Activated CD4-positive, alpha-beta T cell treated with anti-CD3 and anti-CD28 coated beads, Interleukin-2, amount 50 U/mL, for 1 hour (primary cell): ENCODE results near the gene TC2N.
"Not testable (repeated sequence)": the region's sequence is repeated elsewhere in the genome, so short reads cannot be mapped to it uniquely, and the experiment has no call there.

ENCODE experiments used
- DNase-seq: peaks from one replicate; pipeline ENCODE4 v3.0.0-alpha.2; 2020

TC2N gene

GRCh38 chr14:91751719-91752118 is 115.6 kb downstream of the TC2N start:
- no peak for DNase-seq

GRCh38 chr14:91750634-91751198 is 116.6 kb downstream of the TC2N start:
- DNase-seq = no peak

DNA sequence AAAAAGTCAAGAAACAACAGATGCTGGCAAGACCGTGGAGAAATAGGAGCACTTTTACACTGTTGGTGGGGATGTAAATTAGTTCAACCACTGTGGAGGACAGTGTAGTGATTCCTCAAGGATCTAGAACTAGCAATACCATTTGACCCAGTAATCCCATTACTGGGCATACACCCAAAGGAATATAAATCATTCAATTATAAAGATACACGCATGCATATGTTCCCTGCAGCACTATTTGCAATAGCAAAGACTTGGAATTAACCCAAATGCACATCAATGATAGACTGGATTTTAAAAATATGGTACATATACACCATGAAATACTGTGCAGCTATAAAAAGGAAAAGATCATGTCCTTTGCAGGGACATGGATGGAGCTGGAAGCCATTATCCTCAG is 117.5 kb downstream of the TC2N start:
- no peak for DNase-seq

DNA sequence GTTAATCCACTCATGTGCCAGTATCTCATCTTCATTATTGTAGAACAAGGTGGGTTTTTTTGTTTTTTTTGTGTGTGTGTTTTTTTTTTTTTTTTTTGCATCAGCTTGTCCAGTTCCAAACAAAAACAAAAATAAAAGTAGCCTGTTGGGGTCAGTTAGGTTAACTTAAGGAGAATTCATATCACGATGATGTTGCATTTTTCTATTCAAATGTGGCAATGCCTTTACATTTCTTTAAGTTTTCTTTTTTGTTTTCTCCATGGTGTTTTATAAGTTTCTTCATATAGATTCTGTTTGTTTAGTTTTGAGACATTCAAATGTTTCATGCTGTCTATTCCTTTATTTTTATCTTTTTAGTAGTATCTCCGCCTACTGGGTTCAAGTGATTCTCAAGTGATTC is 119.3 kb downstream of the TC2N start:
- no peak for DNase-seq

GRCh38 chr14:91745344-91745743 is 122.0 kb downstream of the TC2N start:
- no peak for DNase-seq

DNA sequence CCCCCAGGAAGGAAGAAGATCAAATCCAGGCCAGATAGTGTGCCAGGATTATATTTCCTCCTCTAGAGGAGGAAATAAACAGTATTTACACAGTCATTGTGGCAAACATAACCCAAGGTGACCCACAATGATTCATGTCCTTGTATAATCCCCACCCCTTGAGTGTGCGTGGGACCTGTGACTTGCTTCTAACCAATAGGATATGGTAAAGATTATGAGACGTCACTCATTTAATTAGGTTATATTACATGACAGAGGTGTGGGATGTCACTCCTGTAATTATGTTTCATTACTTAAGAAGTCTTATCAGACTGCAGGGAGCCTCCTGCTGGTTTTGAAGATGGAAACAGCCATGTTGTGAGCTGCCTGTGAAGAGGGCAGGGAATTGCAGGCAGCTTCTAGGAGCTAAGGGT is 123.3 kb downstream of the TC2N start:
- DNase-seq = no peak

DNA sequence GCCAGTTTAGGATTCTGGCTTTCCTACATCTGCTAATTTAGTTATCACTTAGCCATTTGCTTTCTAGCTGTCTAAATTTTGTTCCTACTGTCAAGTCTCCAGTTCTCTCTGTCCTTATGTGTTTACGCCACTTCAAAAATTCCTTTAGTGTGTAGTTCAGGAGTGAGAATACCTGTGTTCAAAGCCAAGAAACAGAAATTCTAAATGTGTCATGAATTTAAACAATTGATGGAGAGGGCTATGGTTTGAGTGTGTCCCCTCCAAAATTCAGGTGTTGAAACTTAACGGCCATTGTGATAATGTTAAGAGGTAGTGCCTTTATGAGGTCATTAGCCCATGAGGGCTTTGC is 124.1 kb downstream of the TC2N start:
- DNase-seq = no peak

DNA sequence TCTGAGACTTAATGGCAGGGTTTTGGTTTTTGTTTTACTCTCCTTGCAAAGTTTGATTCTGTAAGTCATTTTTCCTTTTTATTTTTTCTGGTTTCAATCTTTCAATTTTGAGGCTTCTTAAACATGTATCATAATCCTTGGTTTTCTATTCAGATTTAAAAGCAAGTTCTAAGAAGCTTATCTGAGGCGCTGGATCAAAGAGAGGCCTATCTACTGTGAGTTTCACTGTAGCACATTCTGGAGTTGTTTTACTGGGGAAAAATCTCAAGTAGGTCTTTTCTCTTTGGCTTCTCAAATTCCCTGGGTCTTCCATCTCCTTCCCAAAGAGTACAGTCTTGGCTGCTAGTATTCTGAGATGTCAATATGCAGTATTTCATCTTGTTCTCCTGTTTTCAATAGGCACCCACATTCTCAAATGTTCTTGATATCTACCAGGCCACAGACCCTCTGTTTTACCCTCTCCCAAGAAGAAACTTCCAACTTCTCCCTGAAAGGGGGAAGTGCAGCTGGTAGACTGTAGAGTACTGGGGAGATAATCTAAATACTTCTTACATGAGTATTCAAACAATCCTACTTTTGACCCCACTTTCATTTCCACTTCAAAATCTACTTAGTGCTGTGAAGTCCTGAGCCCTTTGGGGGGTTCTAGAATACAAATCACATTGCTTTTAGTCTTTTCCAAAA is 124.6 kb downstream of the TC2N start:
- DNase-seq = no peak

GRCh38 chr14:91739867-91740266 is 127.5 kb downstream of the TC2N start:
- DNase-seq = not testable (repeated sequence)

DNA sequence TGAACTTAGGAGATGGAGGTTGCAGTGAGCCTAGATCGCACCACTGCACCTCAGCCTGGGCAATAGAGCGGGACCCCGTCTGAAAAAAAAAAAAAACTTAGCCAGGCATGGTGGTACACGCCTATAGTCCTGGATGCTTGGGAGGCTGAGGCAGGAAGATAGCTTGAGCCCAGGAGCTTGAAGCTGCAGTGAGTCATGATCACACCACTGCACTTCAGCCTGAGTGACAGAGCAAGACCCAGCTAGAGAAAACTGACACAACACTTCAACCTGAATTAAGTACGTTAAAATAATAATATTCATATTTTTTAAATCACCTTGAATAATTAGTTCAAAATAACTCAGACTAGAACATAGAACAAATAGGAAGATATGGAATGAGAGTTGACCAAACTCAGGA is 129.7 kb downstream of the TC2N start:
- no peak for DNase-seq

- DNase-seq = no peak
Observed at GRCh38 chr14:91732859-91733477, 134.4 kb downstream of the TC2N start.

DNA sequence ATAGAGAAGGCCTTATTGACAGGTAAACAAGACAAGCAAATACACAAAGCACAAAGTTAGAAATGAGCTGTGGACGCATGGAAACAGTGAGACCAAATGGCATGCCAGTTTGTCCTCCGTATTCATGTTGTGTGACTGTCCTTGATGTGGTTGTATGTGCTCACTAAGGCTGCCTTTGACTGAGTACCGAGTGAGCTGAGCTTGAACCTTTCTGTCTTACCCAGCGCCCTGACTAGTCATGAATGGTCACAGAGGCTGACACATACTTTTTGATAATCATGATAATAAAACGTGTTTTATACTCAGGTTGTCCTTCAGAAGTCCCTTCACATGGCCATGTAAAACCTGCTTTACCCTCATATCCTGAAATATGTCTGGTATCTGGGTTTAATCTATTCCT is 134.9 kb downstream of the TC2N start:
- DNase-seq = no peak

GRCh38 chr14:91731986-91732385 is 135.3 kb downstream of the TC2N start, which contains the start of gene CATSPERB:
Gene CATSPERB (minus strand): TSS chr14:91732086. CDS start chr14:91729479, 2,607 bp downstream.
- DNase-seq = no peak

DNA sequence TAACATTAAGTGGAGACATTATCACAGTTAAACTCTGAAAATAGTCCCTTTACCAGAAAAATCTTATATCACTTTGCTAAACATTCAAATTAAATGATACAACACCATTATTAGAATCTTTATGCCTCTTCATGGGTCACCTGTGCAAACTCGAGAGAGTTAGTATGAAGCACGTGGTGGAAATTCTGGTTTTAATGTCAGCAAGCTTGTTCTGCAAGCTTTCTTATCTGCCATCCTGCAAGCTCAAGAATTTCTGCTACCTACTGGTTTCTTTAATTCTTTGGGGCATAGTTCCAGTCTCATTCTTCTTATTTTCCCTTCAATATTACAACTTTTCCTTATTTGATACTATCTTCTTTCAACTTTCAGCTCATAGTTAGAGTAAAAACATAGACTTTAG is 136.3 kb downstream of the TC2N start:
- DNase-seq = no peak

DNA sequence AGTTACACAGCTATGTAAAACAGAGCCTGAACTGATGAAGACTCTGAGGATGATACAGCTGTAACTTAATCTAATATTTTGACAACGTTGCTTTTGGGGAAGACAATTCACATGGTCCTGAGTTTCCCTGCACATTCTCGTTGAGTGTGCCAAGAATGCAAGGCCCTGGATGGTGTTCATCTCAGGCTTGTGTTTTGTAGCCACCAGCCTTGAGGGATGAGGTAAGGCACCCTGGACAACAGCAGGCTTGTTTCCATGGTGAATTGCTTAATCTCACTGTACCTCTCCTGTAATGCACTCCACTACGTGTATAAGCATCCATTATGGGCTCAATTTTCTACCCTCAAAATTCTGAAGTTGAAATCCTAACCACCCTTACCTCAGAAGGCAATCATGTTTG is 137.6 kb downstream of the TC2N start:
- DNase-seq = no peak
